Skin of body (tissue), 2 donors: ENCODE measurements around the gene AP1G1. TPM values are rescaled to one million over a fixed set of nuclear protein-coding genes. Genes with fewer than 3 reads are reported as not detected.
"Not testable (repeated sequence)": the region's sequence is repeated elsewhere in the genome, so short reads cannot be mapped to it uniquely, and the experiment has no call there.

ENCODE experiments used
- DNase-seq: peaks from one replicate; lab custom pipeline; 2025; lab: John Stamatoyannopoulos, UW
- total RNA-seq: library from RNA; depleted of rRNA; stranded (reverse); fragments of >200 nt; gene quantifications from one replicate; pipeline ENCODE4 v1.2.3, GENCODE V29; 2014

Gene AP1G1
- total RNA-seq, 1 donor from 2014 or later = 76.7 TPM

DNA sequence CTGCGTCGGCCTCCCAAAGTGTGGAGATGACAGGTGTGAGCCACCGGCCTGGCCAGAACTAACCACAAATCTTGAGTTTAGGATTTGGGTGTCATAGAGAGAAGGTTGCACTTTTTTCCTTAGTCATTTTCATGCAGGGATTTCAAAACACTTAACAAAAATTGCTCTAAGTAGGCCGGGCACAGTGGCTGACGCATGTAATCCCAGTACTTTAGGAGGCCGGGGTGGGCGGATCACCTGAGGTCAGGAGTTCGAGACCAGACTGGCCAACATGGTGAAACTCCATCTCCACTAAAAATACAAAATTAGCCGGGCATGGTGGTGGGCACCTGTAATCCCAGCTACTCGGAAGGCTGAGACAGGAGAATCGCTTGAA lies 1.5 kb upstream of the AP1G1 start:
- DNase-seq = not testable (repeated sequence)

DNA sequence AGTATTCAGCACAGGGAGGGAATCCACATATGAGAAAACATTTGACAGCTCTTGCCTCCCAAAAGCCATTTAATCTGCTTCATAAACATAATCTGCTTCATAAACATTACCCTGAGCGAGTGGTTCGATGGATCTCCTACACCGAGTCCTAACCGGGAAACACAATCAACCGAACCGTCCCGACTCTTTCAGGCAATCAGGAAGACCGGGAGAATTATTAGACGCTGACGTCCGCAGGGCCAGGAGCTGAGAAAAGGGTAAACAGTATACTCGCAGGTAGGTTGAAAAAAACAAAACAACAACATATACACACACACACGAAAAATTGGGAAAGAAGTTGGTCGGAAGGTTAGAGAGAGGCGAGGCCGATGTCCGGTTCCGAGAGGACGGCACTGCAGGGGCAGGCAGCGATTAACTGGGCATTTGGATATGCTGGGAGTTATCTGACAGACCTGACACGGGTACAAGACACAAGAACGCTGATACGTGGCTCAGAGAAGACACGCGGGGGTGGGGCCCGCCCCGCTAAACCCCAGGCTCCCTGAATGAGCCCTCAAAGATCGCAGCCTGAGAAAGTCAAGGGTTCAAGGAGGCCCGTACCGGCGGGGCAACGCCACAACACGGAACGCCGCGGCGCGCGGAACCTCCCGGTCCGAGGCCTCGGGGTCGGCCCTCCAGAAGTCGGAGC lies 585 bp downstream of the AP1G1 start:
- DNase-seq = no peak

DNA sequence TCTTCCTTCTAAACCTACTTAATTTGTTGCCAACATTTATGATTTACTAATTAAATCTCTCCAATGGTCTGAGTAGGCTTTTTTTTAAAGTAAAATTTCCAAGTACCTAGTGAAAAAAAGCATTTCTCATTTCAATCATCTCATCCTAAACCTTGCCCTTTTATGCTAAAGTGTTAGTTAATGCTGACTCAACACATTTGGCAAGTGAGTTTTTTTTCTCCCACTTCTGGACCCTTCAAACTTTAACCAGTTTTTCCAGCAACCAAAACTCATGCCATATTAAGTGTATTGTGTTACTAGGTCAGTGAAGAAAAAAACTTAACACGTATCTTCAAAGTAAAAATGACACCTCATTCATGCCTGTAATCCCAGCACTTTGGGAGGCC lies 5.3 kb downstream of the AP1G1 start:
- DNase-seq = no peak

DNA sequence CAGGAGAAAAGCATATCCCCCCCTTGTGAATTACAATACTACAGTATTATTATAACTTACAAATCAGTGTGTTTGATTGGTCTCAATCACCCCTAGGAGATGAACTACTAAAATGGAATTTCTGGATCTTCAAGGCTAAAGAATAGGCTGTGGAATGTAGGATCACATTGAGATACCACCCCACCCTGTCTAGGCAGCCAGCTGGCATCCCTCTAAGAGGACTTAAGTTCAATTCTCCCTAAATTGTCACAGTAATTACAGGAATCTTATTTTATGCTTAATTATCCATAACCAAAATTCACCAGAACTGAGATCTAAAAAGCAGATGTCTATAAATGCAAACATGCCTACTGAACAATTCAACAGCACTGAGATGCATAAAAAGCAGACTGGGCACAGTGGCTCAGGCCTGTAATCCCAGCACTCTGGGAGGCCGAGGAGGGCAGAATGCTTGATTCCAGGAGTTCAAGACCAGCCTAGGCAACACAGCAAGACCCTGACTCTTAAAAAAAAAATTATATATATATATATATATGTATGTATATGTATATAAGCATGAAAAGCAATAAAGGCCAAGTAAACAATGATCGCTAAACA lies 12.0 kb downstream of the AP1G1 start:
- DNase-seq = no peak

DNA sequence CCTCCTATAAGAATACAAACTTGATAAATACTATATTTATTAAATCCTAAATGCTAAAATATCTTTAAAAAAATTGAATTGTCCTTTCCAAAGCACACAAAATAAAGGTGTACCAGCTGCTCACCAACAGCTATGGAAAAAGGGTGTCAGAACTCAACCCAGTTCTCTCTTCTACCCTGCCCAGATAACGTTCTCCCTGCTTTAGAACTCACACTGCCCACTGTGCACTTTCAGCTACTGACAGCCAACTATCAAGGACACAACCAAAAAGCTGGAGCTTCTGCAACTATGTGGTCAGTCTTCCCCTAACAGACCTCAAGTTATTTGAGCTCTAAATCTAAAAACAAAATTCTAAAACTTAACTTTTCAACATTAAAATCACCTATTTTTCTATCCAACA lies 13.7 kb downstream of the AP1G1 start:
- DNase-seq = no peak

DNA sequence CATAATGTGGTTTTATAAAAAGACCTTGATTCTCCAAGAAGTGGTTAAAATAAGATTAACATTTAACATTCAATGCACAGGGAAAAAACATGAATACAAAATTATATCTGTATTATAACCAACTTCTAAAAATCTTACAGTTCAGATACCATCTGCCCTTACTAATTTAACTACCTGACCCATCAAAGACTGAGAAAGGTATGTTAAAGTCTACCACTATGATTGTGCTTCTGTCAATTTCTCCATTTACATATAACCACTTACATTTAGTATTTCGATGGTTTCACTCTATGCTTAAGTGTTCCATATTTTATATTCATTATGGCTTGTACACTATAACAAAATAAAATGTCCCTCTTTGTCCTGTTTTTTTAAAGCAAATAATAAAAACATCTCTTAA lies 14.6 kb downstream of the AP1G1 start:
- no peak for DNase-seq

DNA sequence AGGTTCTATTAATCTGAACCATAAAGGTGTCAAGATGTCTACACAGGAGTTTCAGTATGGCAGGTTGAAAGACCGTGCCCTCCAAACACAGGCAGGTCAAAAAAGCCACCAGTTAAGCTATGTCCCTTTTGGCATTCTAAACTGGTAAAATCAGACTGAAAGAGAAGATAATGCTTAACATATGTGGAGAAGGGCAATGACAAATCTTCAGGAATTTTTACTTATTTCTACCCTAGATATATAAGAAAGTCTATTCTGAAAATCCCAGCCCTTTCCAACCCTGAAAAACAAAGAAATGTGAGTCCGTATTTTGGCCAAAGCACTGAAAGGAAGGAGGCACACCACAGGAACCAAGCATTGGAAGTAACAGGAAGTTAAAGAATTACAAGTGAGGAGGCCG lies 16.5 kb downstream of the AP1G1 start:
- DNase-seq = no peak

DNA sequence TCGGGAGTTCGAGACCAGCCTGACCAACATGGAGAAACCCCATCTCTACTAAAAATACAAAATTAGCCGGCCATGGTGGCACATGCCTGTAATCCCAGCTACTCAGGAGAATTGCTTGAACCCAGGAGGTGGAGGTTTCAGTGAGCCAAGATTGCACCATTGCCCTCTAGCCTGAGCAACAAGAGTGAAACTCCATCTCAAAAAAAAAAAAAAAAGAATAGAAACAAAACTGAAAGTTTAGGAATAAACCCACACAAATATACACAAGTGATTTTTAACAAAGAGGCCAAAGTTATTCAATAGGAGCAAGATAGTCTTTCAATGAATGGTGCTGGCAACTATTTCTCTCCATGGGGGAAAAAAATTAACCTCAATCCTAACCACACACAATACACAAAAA lies 18.3 kb downstream of the AP1G1 start:
- DNase-seq = not testable (repeated sequence)

DNA sequence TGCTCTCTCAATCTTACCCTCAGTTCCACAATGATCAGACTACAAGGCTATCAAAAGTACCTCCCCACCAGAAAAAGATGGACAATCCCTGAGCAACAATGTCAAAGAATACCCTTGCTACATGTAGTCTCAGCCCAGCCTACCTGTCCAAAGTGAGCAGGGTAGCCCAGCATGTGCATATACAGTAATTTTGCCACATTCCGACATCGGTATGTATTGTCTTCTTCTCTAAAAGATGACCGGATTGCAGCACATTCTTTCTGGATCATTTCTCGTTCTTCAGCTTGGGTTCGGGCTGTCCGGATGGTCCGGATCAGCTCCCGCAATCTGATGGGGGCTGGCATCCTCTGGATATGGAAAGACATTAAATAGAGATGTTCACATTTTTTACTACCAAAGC lies 19.5 kb downstream of the AP1G1 start:
- DNase-seq = no peak

DNA sequence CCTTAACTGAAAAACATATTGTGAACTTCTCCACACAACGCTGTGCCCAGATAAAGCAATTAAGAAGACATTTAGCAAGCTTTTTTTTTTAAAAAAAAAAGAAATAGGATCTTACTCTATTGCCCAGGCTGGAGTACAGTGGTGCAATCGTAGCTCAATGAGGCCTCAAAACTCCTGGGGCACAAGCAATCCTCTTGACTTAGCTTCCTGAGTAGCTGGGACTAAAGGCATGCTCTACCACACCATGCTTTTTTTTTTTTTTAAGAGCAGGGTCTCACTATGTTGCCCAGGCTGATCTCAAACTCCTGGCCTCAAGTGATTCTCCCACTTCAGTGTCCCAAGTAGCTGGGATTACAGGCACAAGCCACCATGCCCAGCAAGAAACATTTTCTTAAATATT lies 20.1 kb downstream of the AP1G1 start:
- DNase-seq = no peak

DNA sequence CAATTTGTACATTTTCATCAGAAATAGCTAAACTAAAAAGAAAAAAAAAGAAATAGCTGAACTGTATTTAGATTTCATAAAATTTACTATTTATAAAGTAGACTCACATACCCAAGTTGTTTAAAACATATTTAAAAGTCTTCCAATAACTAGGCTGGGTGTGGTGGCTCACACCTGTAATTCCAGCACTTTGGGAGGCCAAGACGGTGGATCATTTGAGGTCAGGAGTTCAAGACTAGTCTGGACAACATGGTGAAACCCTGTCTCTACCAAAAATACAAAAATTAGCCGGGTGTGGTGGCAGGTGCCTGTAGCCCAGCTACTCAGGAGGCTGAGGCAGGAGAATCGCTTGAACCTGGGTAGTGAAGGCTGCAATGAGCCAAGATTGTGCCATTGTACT lies 23.5 kb downstream of the AP1G1 start:
- not testable (repeated sequence) for DNase-seq

DNA sequence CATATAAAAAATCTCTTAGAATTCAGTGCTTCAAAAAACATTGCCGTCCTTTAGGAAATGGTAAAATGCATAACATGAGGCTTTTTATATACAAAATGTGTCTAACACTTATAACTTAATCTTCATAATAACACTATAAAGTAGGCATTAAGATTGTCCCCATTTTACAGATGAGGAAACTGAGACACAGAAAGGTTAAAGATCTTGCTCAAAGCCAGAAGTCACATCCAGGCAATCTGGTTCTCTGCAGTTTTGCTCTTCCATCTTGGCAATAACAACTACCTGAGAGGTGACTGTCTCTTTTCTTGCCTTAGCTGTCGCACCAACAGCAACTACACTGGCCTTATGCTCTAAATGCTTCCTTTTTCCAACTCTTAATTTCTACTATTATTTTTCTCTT lies 24.5 kb downstream of the AP1G1 start:
- DNase-seq = no peak

DNA sequence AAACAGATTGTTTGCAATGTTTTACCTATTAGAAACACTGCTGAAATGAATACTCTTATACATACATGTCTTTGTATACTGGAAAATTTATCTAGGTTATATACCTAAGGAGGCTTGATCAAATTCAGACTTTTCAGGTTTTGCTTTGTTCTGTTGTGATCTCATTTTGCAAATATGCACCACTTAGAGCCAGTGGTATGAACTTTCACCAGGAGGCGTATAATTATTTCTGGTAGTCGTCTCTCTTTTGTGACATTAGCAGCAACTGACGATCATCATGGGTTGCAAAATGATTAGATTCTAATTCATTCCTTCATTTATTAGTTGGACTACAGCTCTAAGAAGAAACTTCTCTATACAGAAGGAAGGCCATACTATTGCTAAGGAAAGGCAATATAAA lies 26.9 kb downstream of the AP1G1 start:
- DNase-seq = no peak

DNA sequence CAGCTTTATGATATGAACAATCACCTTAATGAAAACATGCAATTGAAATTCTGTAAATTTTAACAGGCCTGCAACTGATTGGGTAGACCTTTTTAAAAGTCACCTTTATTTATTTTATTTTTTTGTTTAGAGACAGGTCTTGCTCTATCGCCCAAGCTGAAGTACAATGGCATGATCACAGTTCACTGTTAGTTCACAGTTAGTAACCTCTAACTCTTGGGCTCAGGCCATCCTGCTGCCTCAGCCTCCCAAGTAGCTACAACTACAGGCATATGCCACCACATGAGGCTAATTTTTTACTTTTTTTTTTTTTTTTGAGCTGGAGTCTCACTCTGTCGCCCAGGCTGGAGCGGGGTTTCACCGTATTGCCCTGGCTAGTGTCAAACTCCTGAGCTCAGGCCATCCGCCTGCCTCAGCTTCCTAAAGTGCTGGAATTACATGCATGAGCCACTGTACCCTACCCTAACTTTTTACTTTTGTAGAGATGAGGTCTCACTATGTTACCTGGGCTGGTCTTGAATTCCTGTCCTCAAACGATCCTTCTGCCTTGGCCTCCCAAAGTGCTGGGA lies 28.0 kb downstream of the AP1G1 start:
- no peak for DNase-seq

DNA sequence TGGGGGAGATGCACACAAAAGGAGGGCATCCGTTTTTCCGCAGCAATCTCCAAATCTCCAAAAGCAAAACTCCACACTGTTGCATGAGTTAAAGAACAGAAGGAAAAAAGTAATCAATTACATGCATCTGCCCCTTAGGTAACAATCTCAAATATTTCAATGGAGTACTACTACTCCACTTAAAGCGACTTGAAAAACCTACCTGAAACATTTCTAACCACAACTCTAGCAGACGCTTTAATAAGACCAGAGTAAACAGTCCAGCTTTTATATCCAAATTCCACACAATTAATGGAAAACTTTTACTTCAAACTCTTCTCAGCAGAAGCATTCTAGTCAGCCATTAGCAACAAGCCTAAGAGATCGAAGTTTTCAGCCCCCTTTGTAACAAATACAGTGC lies 29.9 kb downstream of the AP1G1 start:
- no peak for DNase-seq

DNA sequence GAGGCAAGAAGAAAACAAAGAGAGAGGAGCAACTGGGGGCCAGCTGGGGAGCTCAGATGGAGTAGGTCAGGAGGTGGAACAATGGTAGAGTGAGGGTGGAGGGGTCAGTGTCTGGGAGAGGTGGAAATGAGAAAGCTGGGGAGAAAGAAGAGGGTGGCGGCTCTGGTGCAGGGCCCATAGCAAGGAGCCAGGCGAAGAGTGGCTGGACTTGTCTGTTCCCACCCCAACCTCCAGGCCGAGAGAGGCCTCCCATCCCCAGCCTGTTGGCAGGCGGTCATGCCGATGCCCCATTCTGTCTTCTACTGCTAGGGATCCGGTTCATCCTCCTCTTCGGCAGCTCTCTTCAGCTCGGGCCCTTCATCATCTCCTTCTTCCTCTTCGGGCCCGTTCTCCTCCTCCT lies 31.3 kb downstream of the AP1G1 start:
- DNase-seq = no peak

DNA sequence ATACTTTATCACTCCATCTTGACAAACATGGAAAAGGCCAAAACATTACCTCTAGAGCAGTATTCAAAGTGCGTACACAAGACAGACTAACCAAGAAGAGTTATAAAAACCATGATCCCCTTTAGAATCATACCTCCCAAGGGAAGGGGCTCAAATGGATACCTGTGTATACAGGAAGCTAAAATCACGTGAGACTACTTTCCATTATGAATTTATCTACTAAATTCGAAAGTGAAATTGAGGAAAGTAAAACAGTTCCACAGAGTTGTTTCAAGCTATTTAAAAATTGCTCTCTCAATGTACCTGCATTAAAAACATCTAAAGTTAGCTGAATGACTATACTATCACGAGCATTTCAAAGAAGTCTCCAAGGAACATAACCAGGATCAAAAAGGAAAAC lies 32.7 kb downstream of the AP1G1 start:
- DNase-seq = no peak

DNA sequence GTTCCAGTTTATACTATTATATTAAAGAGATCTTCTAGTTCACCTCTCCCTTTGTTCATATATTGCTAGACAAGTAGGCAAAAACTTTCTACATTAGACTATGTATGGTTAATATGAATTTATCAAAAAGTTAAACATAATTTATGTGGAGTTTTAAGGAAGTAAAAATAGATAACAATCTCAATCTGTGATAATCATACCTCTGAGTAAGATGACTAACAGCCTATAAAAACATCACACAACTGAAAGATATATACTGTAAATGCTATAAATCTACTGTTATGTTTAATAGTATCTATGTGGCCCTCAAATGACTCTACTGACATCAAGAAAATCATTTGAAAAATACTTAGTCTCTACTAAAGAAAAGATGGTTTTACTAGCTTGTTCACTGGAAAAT lies 37.1 kb downstream of the AP1G1 start:
- no peak for DNase-seq

DNA sequence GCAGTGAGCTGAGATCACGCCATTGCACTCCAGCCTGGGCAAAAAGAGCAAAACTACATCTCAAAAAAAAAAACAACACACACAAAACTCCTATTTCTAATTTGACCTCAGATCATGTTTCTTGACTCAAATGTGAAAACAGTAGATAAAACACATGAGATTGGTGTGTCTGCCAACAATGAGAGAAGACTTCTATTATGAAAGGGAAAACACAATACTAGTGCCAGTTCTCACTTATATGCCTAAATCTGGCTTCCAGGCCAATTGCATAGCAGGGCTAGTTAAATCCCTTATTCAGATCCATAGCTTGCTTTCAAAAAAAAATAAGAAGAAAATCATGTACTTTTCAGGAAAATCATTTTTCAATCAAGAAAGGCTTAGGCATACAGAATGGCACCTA lies 39.4 kb downstream of the AP1G1 start:
- DNase-seq = no peak

DNA sequence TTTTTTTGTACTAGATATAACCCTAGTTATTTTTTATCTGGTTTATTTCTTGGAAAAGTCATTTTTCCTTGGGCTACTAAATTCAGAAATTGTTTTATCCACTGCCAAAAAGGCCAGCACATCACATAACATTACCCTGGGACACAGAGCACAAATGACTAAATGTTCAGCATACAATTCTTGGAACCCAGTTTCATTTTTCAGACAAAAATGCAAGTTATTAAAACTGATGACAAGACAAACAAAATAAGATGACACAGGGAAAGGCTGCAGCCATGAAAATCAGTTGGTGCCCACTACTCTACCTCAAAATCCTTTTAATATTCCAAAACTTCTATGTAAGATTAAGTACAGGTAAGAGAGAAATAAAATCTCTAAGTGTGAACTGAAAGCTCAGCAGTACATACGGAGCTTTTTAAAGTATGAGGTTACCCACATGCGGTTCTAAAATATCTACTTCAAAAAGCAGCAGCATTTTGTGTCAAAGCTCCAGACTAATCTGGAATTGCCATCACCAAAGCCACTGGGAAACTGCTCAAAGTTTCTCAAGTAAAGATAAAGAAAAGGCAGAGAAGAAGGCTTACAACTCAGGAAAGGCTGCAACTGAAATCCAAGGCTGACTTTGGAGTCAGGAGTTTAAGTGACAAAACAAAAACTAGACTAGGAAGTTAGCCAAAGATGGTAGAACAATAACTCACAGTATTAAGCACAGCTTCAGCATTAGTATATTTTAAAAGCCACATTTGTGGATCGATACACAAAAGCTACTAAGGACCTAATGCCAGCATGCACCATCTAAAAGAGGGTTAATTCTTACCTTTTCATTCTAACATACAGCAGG lies 41.4 kb downstream of the AP1G1 start:
- DNase-seq = no peak

DNA sequence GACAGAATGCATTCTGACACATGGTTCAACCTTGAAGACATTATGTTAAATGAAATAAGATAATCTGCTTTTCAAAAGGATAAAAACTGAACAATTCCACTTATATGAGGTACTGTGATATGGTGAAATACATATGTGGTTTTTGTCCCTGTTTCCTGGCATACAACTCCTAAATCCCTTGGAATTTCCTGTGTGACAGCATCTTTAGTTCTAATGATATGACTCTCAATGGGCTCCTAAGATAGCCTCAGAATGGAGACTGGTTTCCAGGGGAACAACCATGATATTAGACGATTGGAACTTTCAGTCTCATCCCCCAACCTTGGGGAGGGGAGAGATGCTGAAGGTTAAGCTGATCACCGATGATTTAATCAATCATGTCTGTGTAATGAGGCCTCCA lies 46.4 kb downstream of the AP1G1 start:
- no peak for DNase-seq

DNA sequence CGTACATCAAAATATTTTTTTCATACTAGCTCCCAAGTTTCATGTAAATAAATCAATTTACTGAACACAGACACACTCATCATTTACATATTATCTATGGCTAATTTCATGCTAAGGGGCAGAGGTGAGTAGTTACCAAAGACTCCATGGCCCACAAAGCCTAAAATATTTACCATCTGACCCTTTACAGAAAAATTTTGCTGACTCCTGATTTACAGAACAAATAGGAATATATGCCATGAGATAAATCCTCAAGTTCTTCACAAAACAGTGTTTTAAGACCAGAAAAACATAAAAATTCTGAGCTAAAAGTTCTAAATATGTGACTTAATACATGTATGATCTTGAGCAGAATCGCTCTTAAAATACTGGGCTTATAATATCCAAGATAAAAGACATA lies 47.5 kb downstream of the AP1G1 start:
- DNase-seq = no peak
